Measurements from ENCODE around the gene MAP2K4. TPM values are rescaled to one million over a fixed set of nuclear protein-coding genes. Genes with fewer than 3 reads are reported as not detected.

MAP2K4 gene
- total RNA-seq, 1 donor from 2014 or later = 22.9 TPM

DNA sequence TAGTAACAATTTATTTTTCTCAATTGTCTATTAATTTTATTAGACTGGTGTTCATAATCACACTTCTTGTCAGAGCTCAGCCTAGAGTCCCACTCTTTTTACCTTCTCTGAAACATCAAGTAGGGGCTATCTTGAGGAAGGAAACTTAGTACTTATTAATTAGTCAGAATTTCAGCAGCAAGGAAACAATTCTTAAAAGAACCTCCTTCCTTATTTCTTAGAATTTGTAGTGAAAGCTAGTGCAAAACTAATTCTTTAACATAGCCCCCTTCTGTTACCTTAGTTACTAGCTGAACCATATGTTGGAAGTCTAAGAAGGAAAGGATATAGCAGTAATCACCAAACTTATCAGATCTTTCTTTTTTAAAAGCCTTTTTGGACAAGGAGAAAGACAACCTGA lies 35.2 kb downstream of the MAP2K4 start:
- H3K27ac Mint-ChIP-seq (ENCODE audit: unreplicated experiment) = no peak overlapping the region
- H3K36me3 Mint-ChIP-seq (ENCODE audit: unreplicated experiment) = peaks cover 16% of the 10 kb centered on the region
- TF ChIP-seq, protein P1, sequence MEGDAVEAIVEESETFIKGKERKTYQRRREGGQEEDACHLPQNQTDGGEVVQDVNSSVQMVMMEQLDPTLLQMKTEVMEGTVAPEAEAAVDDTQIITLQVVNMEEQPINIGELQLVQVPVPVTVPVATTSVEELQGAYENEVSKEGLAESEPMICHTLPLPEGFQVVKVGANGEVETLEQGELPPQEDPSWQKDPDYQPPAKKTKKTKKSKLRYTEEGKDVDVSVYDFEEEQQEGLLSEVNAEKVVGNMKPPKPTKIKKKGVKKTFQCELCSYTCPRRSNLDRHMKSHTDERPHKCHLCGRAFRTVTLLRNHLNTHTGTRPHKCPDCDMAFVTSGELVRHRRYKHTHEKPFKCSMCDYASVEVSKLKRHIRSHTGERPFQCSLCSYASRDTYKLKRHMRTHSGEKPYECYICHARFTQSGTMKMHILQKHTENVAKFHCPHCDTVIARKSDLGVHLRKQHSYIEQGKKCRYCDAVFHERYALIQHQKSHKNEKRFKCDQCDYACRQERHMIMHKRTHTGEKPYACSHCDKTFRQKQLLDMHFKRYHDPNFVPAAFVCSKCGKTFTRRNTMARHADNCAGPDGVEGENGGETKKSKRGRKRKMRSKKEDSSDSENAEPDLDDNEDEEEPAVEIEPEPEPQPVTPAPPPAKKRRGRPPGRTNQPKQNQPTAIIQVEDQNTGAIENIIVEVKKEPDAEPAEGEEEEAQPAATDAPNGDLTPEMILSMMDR (IDR thresholded peaks at IDR 0.05) = no peak
- peaks cover 12% of the 10 kb centered on the region for H3K4me1 Mint-ChIP-seq (ENCODE audit: unreplicated experiment)
- no peak overlapping the region for H3K4me3 Mint-ChIP-seq (ENCODE audit: unreplicated experiment)
- no peaks in the 10 kb centered on the region for H3K9me3 Mint-ChIP-seq (ENCODE audit: unreplicated experiment)
- DNase-seq (ENCODE audit: extremely low spot score, unreplicated experiment) = no peak
- no peaks in the 10 kb centered on the region for H3K27me3 Mint-ChIP-seq (ENCODE audit: unreplicated experiment)

DNA sequence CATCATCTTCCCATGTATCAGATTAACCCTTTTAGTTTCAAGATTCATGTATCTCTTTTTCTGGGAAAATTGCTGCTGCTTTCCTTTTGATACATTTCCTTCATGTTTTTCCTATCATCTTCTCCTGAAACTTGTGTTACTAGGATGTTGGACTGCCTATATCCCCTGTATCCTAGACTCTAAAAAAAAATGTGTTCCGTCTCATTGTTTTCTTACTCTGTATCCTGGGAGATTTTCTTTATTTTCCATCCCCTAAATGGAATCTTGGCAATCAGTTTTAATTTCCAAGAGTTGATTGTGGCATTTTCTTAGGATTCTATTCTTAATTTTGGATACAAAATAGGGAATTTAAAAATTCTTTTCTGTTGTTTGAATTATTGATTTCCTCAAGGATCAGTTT lies 36.8 kb downstream of the MAP2K4 start:
- Mint-ChIP-seq H3K36me3 (ENCODE audit: unreplicated experiment) (peaks cover 19% of the 10 kb centered on the region), H3K4me3 (ENCODE audit: unreplicated experiment) (no peak overlapping the region), H3K27ac (ENCODE audit: unreplicated experiment) (no peak overlapping the region), H3K4me1 (ENCODE audit: unreplicated experiment) (peaks cover 12% of the 10 kb centered on the region), H3K27me3 (ENCODE audit: unreplicated experiment) (no peaks in the 10 kb centered on the region), H3K9me3 (ENCODE audit: unreplicated experiment) (no peaks in the 10 kb centered on the region)
- TF ChIP-seq, protein P1 (IDR thresholded peaks at IDR 0.05) = no peak
- DNase-seq (ENCODE audit: extremely low spot score, unreplicated experiment) = no peak

DNA sequence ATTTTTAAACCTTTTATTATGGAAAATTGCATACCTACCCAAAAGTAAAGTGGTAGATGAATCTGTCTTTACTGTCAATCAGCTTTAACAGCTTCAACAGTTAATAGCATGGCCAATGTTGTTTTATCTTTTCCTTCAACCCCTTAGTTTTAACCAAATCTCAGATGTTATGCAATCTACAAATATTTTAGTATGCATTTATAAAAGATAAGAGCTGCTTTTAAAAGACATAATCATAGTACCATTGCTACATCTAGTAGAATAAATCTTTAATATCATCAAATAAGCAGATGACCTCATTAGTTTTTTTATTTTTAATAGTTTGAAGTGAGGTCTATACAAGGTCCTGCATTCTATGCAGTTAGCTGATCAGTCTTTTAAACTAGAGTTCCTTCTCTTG lies 37.9 kb downstream of the MAP2K4 start:
- no peaks in the 10 kb centered on the region for H3K27me3 Mint-ChIP-seq (ENCODE audit: unreplicated experiment)
- H3K4me3 Mint-ChIP-seq (ENCODE audit: unreplicated experiment) = no peak overlapping the region
- TF ChIP-seq, protein P1 (IDR thresholded peaks at IDR 0.05) = no peak
- DNase-seq (ENCODE audit: extremely low spot score, unreplicated experiment) = no peak
- H3K27ac Mint-ChIP-seq (ENCODE audit: unreplicated experiment) = no peak overlapping the region
- peaks cover 11% of the 10 kb centered on the region for H3K4me1 Mint-ChIP-seq (ENCODE audit: unreplicated experiment)
- no peaks in the 10 kb centered on the region for H3K9me3 Mint-ChIP-seq (ENCODE audit: unreplicated experiment)
- peaks cover 24% of the 10 kb centered on the region for H3K36me3 Mint-ChIP-seq (ENCODE audit: unreplicated experiment)

DNA sequence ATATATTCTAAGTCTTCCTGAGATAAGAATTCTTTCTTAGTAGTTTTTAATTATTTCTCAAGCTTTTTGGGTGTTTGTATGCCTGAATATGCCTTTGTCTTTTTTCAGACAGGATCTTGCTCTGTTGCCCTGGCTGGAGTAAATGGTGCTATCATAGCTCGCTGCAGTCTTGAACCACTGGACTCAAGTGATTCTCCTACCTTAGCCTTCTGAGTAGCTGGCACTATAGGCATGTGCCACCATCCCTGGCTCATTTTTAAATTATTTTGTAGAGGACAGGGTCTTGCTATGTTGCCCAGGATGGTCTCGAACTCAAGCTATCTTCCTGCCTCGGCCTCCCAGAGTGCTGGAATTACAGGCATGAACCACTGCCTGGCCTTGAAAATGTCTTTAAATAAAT lies 41.6 kb downstream of the MAP2K4 start:
- H3K4me3 Mint-ChIP-seq (ENCODE audit: unreplicated experiment) = no peak overlapping the region
- H3K4me1 Mint-ChIP-seq (ENCODE audit: unreplicated experiment) = peaks cover 5% of the 10 kb centered on the region

DNA sequence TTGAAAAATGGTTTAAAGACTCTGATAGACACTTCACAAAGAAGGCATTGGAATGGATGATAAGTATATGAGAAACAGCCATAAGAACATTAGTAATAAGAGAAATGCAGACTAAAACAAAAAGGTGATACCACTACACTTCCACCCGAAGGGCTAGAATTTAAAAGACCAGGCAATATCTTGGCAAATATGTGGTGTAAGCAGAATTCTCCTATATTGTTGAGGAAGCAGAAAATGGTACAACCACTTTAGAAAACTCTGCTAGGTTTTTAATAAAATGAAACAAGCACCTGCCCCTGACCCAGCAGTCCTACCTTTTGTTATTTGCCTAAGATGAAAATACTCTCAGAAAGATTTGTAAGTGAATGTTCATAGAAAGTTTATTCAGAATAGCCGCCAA lies 43.7 kb downstream of the MAP2K4 start:
- no peak overlapping the region for H3K27ac Mint-ChIP-seq (ENCODE audit: unreplicated experiment)
- DNase-seq (ENCODE audit: extremely low spot score, unreplicated experiment) = no peak
- H3K4me1 Mint-ChIP-seq (ENCODE audit: unreplicated experiment) = no peaks in the 10 kb centered on the region
- TF ChIP-seq, protein P1 (IDR thresholded peaks at IDR 0.05) = no peak
- no peak overlapping the region for H3K4me3 Mint-ChIP-seq (ENCODE audit: unreplicated experiment)
- H3K36me3 Mint-ChIP-seq (ENCODE audit: unreplicated experiment) = peaks cover 24% of the 10 kb centered on the region
- peaks cover 8% of the 10 kb centered on the region for H3K9me3 Mint-ChIP-seq (ENCODE audit: unreplicated experiment)
- no peaks in the 10 kb centered on the region for H3K27me3 Mint-ChIP-seq (ENCODE audit: unreplicated experiment)

More for the DNA sequence above, 41.6 kb downstream of the MAP2K4 start:
- peaks cover 28% of the 10 kb centered on the region for H3K36me3 Mint-ChIP-seq (ENCODE audit: unreplicated experiment)
- DNase-seq (ENCODE audit: extremely low spot score, unreplicated experiment) = no peak
- no peaks in the 10 kb centered on the region for H3K27me3 Mint-ChIP-seq (ENCODE audit: unreplicated experiment)
- TF ChIP-seq, protein P1 (IDR thresholded peaks at IDR 0.05) = no peak
- peaks cover 8% of the 10 kb centered on the region for H3K9me3 Mint-ChIP-seq (ENCODE audit: unreplicated experiment)
- H3K27ac Mint-ChIP-seq (ENCODE audit: unreplicated experiment) = no peak overlapping the region

Data from osteocyte (in vitro differentiated cells).